HUES48 (cell line): ENCODE data around the gene LTK.

Source experiments
- H3K27ac ChIP-seq: one replicate; pipeline ENCODE4 v1.7.0; 2013; ENCODE audit warnings: low read depth, low read length, inconsistent platforms
- H3K27me3 ChIP-seq: 2 replicates; pipeline ENCODE4 v1.6.1; 2013; ENCODE audit warnings: mild to moderate bottlenecking, low read length; ENCODE audit not compliant: control insufficient read depth, insufficient read depth
- H3K36me3 ChIP-seq: 2 replicates; pipeline ENCODE4 v1.6.1; 2013; ENCODE audit warnings: low read length; ENCODE audit not compliant: control insufficient read depth, insufficient read depth
- H3K4me1 ChIP-seq: 2 replicates; pipeline ENCODE4 v1.6.1; 2013; ENCODE audit warnings: mild to moderate bottlenecking, low read length; ENCODE audit not compliant: control insufficient read depth, insufficient read depth
- H3K4me3 ChIP-seq: 2 replicates; pipeline ENCODE4 v1.5.1; 2013; ENCODE audit warnings: mild to moderate bottlenecking, low read depth, low read length
- H3K9ac ChIP-seq: 2 replicates; pipeline ENCODE4 v1.6.1; 2013; ENCODE audit warnings: mild to moderate bottlenecking, low read depth, low read length, moderate library complexity
- H3K9me3 ChIP-seq: 2 replicates; pipeline ENCODE4 v1.6.1; 2013; ENCODE audit warnings: low read length; ENCODE audit not compliant: control insufficient read depth, insufficient read depth

The LTK gene

GRCh38 chr15:41494922-41495735 is 18.5 kb downstream of the LTK start:
- Histone ChIP-seq H3K27ac (no peak overlapping the region), H3K4me1 (peaks cover 6% of the 10 kb centered on the region), H3K36me3 (no peaks in the 10 kb centered on the region), H3K27me3 (peaks cover 98% of the 10 kb centered on the region), H3K4me3 (peak overlapping the region; percentile 66), H3K9me3 (no peaks in the 10 kb centered on the region), H3K9ac (no peak overlapping the region)

GRCh38 chr15:41494190-41494921 is 19.3 kb downstream of the LTK start:
- Histone ChIP-seq H3K9ac (no peak overlapping the region), H3K36me3 (no peaks in the 10 kb centered on the region), H3K4me3 (peak overlapping the region; percentile 66), H3K27me3 (peaks cover 91% of the 10 kb centered on the region), H3K27ac (no peak overlapping the region), H3K4me1 (peaks cover 6% of the 10 kb centered on the region), H3K9me3 (no peaks in the 10 kb centered on the region)

- Histone ChIP-seq H3K9ac (no peak overlapping the region), H3K36me3 (no peaks in the 10 kb centered on the region), H3K4me3 (peak overlapping the region; percentile 66; the same call in 1 of the 2 replicates), H3K27ac (no peak overlapping the region), H3K27me3 (peaks cover 86% of the 10 kb centered on the region), H3K4me1 (peaks cover 6% of the 10 kb centered on the region), H3K9me3 (no peaks in the 10 kb centered on the region)
These were observed 19.8 kb downstream of the LTK start for GRCh38 chr15:41493902-41494189.

GRCh38 chr15:41493205-41493901 is 20.3 kb downstream of the LTK start, which contains the start of gene ITPKA:
ITPKA (plus strand) TSS chr15:41493874; CDS start chr15:41493928, 54 bp downstream.
- Histone ChIP-seq H3K27me3 (peaks cover 81% of the 10 kb centered on the region), H3K9ac (no peak within 1 kb of the TSS), H3K4me3 (peak within 1 kb of the TSS; percentile 66), H3K4me1 (peaks cover 6% of the 10 kb centered on the region), H3K27ac (peak within 1 kb of the TSS; percentile 47), H3K9me3 (no peaks in the 10 kb centered on the region), H3K36me3 (no peaks in the 10 kb centered on the region)

GRCh38 chr15:41492597-41493204 is 20.9 kb downstream of the LTK start:
- H3K9me3 ChIP-seq = no peaks in the 10 kb centered on the region
- H3K36me3 ChIP-seq = no peaks in the 10 kb centered on the region
- H3K27me3 ChIP-seq = peaks cover 74% of the 10 kb centered on the region
- no peak overlapping the region for H3K9ac ChIP-seq
- peak overlapping the region; percentile 66 for H3K4me3 ChIP-seq
- peaks cover 6% of the 10 kb centered on the region for H3K4me1 ChIP-seq
- H3K27ac ChIP-seq = no peak overlapping the region

GRCh38 chr15:41491889-41492288 is 21.7 kb downstream of the LTK start:
- H3K4me1 ChIP-seq = peaks cover 6% of the 10 kb centered on the region
- no peaks in the 10 kb centered on the region for H3K36me3 ChIP-seq
- H3K9me3 ChIP-seq = no peaks in the 10 kb centered on the region
- peaks cover 66% of the 10 kb centered on the region for H3K27me3 ChIP-seq
- H3K27ac ChIP-seq = no peak overlapping the region
- H3K9ac ChIP-seq = no peak overlapping the region
- H3K4me3 ChIP-seq = no peak overlapping the region

GRCh38 chr15:41490355-41490754 is 23.3 kb downstream of the LTK start:
- peaks cover 51% of the 10 kb centered on the region for H3K27me3 ChIP-seq
- no peaks in the 10 kb centered on the region for H3K9me3 ChIP-seq
- no peak overlapping the region for H3K9ac ChIP-seq
- H3K4me1 ChIP-seq = peaks cover 6% of the 10 kb centered on the region
- no peak overlapping the region for H3K4me3 ChIP-seq
- H3K36me3 ChIP-seq = no peaks in the 10 kb centered on the region
- no peak overlapping the region for H3K27ac ChIP-seq

- no peak overlapping the region for H3K27ac ChIP-seq
- H3K4me3 ChIP-seq = no peak overlapping the region
- H3K36me3 ChIP-seq = no peaks in the 10 kb centered on the region
- H3K9me3 ChIP-seq = no peaks in the 10 kb centered on the region
- H3K9ac ChIP-seq = no peak overlapping the region
- H3K4me1 ChIP-seq = peaks cover 6% of the 10 kb centered on the region
- peaks cover 44% of the 10 kb centered on the region for H3K27me3 ChIP-seq
These were observed 24.0 kb downstream of the LTK start for GRCh38 chr15:41489641-41490040.

- no peak overlapping the region for H3K4me3 ChIP-seq
- H3K4me1 ChIP-seq = peaks cover 4% of the 10 kb centered on the region
- no peak overlapping the region for H3K27ac ChIP-seq
- H3K9me3 ChIP-seq = no peaks in the 10 kb centered on the region
- H3K27me3 ChIP-seq = peaks cover 25% of the 10 kb centered on the region
- no peak overlapping the region for H3K9ac ChIP-seq
- peaks cover 9% of the 10 kb centered on the region; the same call in 1 of the 2 replicates for H3K36me3 ChIP-seq
These were observed 25.8 kb downstream of the LTK start for GRCh38 chr15:41487802-41488201.

GRCh38 chr15:41487381-41487780 is 26.2 kb downstream of the LTK start:
- H3K4me1 ChIP-seq = no peaks in the 10 kb centered on the region
- no peak overlapping the region for H3K4me3 ChIP-seq
- no peak overlapping the region for H3K27ac ChIP-seq
- no peaks in the 10 kb centered on the region for H3K9me3 ChIP-seq
- no peak overlapping the region for H3K9ac ChIP-seq
- peaks cover 13% of the 10 kb centered on the region for H3K36me3 ChIP-seq
- H3K27me3 ChIP-seq = peaks cover 21% of the 10 kb centered on the region
